Measurements from ENCODE around the gene MMAB. TPM values are rescaled to one million over a fixed set of nuclear protein-coding genes. Genes with fewer than 3 reads are reported as not detected.

The MMAB gene
- total and polyA plus RNA-seq, 2 experiments from 2014 or later: 6.7 to 26.8 TPM

DNA sequence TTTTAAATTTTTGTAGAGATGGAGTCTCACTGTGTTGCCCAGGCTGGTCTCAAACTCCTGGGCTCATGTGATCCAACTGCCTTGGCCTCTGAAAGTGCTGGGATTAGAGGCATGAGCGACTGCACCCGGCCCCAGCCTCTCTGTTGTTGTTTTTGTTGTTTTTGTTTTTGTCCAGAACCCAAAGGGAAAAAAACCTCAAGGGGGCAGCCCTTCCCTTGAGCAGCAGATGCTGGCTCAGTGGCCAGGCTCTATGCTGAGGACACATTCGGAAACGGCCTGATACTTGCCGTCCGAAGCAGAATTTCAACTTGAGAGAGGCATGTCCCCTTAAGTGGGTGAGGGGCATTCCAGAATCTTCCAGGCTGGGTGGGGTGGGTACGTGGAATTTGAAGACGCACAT is 7.0 kb upstream of the MMAB start:
- H3K79me2 ChIP-seq (ENCODE audit: insufficient read depth): no peaks in the 10 kb centered on the region
- no peaks in the 10 kb centered on the region for H3F3A ChIP-seq (ENCODE audit: insufficient read depth)
- no peak overlapping the region for H3K4me2 ChIP-seq (ENCODE audit: unreplicated experiment)
- no peak overlapping the region for H3K27ac ChIP-seq
- H3K9me3 ChIP-seq (ENCODE audit: low read depth): no peaks in the 10 kb centered on the region
- TF ChIP-seq EZH2 (IDR thresholded peaks at IDR 0.05; ENCODE audit: insufficient read depth, poor library complexity, severe bottlenecking) (no peak), EZH2phosphoT487 (IDR thresholded peaks at IDR 0.05; ENCODE audit: insufficient read depth, low read depth) (no peak)
- no peak overlapping the region for H3K4me3 ChIP-seq
- no peaks in the 10 kb centered on the region for H4K20me1 ChIP-seq (ENCODE audit: insufficient read depth)
- DNase-seq: no peak
- H3K36me3 ChIP-seq (ENCODE audit: low read depth): 0 out of 2 replicates have a peak, but pooled peaks cover 3% of the 10 kb centered on the region
- no peak overlapping the region for H2AFZ ChIP-seq
- no peaks in the 10 kb centered on the region for H3K27me3 ChIP-seq (replicated peaks; ENCODE audit: insufficient read depth)
- no peaks in the 10 kb centered on the region for H3K4me1 ChIP-seq (ENCODE audit: insufficient read depth)
- no peak overlapping the region for H3K9ac ChIP-seq
- WGBS, 2 experiments (ENCODE audit: low coverage in 1 of 2, low lambda C conversion rate in 2 of 2, missing lambda C conversion rate in 2 of 2): 80% methylated on average over 8 of the region's 8 CpGs
- in situ Hi-C loops (cut with MboI): no loop called here
- no peaks in the 10 kb centered on the region for H3K9me2 ChIP-seq (ENCODE audit: insufficient read depth)

DNA sequence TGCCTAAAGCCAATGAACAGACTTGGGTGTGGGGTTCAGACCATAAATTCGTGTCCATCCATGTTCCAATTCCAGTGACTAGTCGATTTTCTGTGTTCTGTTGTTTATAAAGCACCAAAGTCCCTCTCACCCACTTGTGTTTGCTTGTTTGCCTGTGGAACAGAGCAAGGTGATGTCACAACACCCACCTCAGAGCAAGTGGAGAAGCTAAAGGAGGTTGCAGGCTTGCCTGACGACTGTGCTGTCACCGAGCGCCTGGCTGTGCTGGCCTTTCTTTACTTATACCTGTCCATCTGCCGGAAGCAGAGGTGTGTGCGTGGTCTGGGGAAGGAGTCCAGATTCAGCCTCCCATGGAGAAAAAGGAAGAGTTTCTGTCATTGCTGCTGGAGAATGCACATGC is 6.3 kb upstream of the MMAB start:
- H3K9ac ChIP-seq: no peak overlapping the region
- H3F3A ChIP-seq (ENCODE audit: insufficient read depth): no peaks in the 10 kb centered on the region
- H4K20me1 ChIP-seq (ENCODE audit: insufficient read depth): no peaks in the 10 kb centered on the region
- in situ Hi-C loops (cut with MboI): no loop called here
- 81 to 85% methylated on average over 7 of the region's 7 CpGs for WGBS, 2 experiments (ENCODE audit: low coverage in 1 of 2, low lambda C conversion rate in 2 of 2, missing lambda C conversion rate in 2 of 2)
- H3K36me3 ChIP-seq (ENCODE audit: low read depth): 0 out of 2 replicates have a peak, but pooled peaks cover 3% of the 10 kb centered on the region
- no peak for DNase-seq
- H3K79me2 ChIP-seq (ENCODE audit: insufficient read depth): no peaks in the 10 kb centered on the region
- no peaks in the 10 kb centered on the region for H3K27me3 ChIP-seq (replicated peaks; ENCODE audit: insufficient read depth)
- no peak overlapping the region for H3K4me2 ChIP-seq (ENCODE audit: unreplicated experiment)
- no peak overlapping the region for H2AFZ ChIP-seq
- no peaks in the 10 kb centered on the region for H3K4me1 ChIP-seq (ENCODE audit: insufficient read depth)
- no peak for TF ChIP-seq EZH2phosphoT487 (IDR thresholded peaks at IDR 0.05; ENCODE audit: insufficient read depth, low read depth)
- TF ChIP-seq EZH2 (IDR thresholded peaks at IDR 0.05; ENCODE audit: insufficient read depth, poor library complexity, severe bottlenecking): no peak
- H3K9me3 ChIP-seq (ENCODE audit: low read depth): no peaks in the 10 kb centered on the region
- no peak overlapping the region for H3K27ac ChIP-seq
- H3K4me3 ChIP-seq: no peak overlapping the region
- H3K9me2 ChIP-seq (ENCODE audit: insufficient read depth): no peaks in the 10 kb centered on the region

DNA sequence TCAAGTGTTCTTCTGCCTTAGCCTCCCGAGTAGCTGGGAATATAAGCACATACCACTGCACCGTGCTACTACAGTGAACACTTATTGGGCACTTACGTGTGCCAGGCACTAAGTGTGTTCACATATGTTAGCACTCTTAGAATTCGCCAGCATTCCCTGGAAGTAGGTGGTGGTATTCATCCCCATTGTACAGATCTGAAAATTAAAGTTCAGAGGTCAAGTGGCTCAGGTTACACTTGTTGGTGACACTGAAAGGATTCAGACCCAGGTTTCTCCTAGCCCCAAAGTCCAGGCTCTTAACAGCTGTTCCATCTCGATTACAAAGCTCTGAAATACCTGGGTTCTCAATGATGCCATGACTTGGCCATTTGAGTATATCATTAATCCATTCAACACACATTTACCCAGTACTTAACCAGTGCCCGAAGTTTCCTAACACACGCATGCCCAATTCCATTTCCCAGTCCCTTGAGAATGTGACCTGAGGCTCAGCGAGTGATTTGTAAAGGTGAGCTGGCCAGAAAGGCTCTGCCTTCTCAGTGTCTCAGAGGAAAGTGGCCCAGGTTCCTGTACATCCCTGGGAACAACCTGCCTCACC is 5.1 kb upstream of the MMAB start:
- no peak overlapping the region for H3K4me3 ChIP-seq
- no peak for TF ChIP-seq EZH2 (IDR thresholded peaks at IDR 0.05; ENCODE audit: insufficient read depth, poor library complexity, severe bottlenecking)
- TF ChIP-seq EZH2phosphoT487 (IDR thresholded peaks at IDR 0.05; ENCODE audit: insufficient read depth, low read depth): no peak
- DNase-seq: no peak
- no peaks in the 10 kb centered on the region for H3K27me3 ChIP-seq (replicated peaks; ENCODE audit: insufficient read depth)
- no peak overlapping the region for H3K27ac ChIP-seq
- no peaks in the 10 kb centered on the region for H3K9me2 ChIP-seq (ENCODE audit: insufficient read depth)
- no peaks in the 10 kb centered on the region for H4K20me1 ChIP-seq (ENCODE audit: insufficient read depth)
- no peak overlapping the region for H3K4me2 ChIP-seq (ENCODE audit: unreplicated experiment)
- no peaks in the 10 kb centered on the region for H3K79me2 ChIP-seq (ENCODE audit: insufficient read depth)
- no peaks in the 10 kb centered on the region for H3F3A ChIP-seq (ENCODE audit: insufficient read depth)
- H3K9me3 ChIP-seq (ENCODE audit: low read depth): no peaks in the 10 kb centered on the region
- no peak overlapping the region for H2AFZ ChIP-seq
- 0 out of 2 replicates have a peak, but pooled peaks cover 3% of the 10 kb centered on the region for H3K36me3 ChIP-seq (ENCODE audit: low read depth)
- WGBS, 2 experiments (ENCODE audit: low coverage in 1 of 2, low lambda C conversion rate in 2 of 2, missing lambda C conversion rate in 2 of 2): 91% methylated on average over 8 of the region's 8 CpGs
- H3K4me1 ChIP-seq (ENCODE audit: insufficient read depth): peaks cover 5% of the 10 kb centered on the region; the same call in 1 of the 2 replicates
- in situ Hi-C loops (cut with MboI): no loop called here
- H3K9ac ChIP-seq: no peak overlapping the region

DNA sequence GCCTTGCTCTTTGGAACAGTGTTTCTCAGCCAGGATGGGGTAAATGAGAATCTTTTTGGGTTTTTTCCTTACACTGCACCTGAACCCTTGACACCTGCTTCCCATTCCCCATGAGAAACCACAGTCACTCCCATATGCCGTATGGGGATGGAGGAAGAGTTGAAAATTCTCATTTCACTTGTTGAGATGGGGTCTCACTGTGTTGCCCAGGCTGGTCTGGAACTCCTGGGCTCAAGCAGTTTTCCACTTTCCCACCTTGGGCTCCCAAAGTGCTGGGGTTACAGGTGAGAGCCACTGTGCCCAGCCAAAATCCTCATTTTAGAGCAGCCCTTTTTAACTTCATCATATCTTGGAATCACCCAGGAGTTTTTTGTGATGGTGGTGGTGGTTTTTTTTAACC is 4.0 kb upstream of the MMAB start:
- in situ Hi-C loops (cut with MboI): no loop called here
- Histone ChIP-seq H3K9me2 (ENCODE audit: insufficient read depth) (no peaks in the 10 kb centered on the region), H3K4me1 (ENCODE audit: insufficient read depth) (peaks cover 10% of the 10 kb centered on the region; the same call in 1 of the 2 replicates), H4K20me1 (ENCODE audit: insufficient read depth) (no peaks in the 10 kb centered on the region), H3K27ac (no peak overlapping the region), H3K36me3 (ENCODE audit: low read depth) (0 out of 2 replicates have a peak, but pooled peaks cover 3% of the 10 kb centered on the region), H3K4me3 (no peak overlapping the region), H3F3A (ENCODE audit: insufficient read depth) (no peaks in the 10 kb centered on the region), H2AFZ (no peak overlapping the region), H3K4me2 (ENCODE audit: unreplicated experiment) (no peak overlapping the region), H3K27me3 (replicated peaks; ENCODE audit: insufficient read depth) (no peaks in the 10 kb centered on the region), H3K9ac (no peak overlapping the region), H3K9me3 (ENCODE audit: low read depth) (no peaks in the 10 kb centered on the region), H3K79me2 (ENCODE audit: insufficient read depth) (no peaks in the 10 kb centered on the region)
- TF ChIP-seq EZH2 (IDR thresholded peaks at IDR 0.05; ENCODE audit: insufficient read depth, poor library complexity, severe bottlenecking) (no peak), EZH2phosphoT487 (IDR thresholded peaks at IDR 0.05; ENCODE audit: insufficient read depth, low read depth) (no peak)
- 91 to 95% methylated on average over 1 of the region's 1 CpG for WGBS, 2 experiments (ENCODE audit: low coverage in 1 of 2, low lambda C conversion rate in 2 of 2, missing lambda C conversion rate in 2 of 2)
- no peak for DNase-seq

All from GM23248 (cell line).